22Rv1 (cell line): ENCODE results near the gene NCK2.

Experiments
- ZFX ChIP-seq: fragments of 450-650 bp; IDR thresholded peaks from 2 replicates; pipeline ENCODE4 v1.6.1; 2017; ENCODE audit warnings: antibody characterized with exemption, borderline replicate concordance
- TF ChIP-seq, protein P1 (sequence below): fragments of 450-650 bp; IDR thresholded peaks from 2 replicates; pipeline ENCODE4 v1.5.1; 2017; ENCODE audit warnings: mild to moderate bottlenecking

DNA sequence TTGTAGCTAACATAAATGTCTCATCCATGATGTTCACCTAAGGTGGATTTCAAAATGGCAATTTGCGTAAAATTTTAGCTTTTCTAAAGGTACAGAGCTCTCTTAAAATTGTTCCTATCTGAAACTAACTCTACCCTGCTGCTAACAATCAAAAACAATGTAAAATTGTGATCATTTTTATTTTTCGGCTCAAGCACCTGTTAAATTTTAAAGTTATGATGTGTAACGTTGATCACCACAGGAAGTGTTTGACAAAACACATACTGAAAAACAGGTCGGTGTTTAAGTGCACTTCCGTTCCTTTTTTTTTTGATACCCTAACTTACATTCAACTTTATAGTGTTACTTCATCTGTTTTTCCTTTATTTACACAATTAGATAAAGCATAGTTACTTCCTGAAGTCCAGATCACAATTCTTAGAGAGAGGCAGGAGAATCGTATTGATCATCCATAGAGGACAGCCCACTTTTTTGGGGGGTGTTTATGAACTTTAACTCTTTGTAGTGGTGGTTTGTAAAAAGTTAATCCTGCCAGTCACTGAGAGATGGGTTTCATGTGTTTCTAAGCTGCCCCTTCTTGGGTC lies 6.0 kb upstream of the NCK2 start:
- TF ChIP-seq, protein P1, sequence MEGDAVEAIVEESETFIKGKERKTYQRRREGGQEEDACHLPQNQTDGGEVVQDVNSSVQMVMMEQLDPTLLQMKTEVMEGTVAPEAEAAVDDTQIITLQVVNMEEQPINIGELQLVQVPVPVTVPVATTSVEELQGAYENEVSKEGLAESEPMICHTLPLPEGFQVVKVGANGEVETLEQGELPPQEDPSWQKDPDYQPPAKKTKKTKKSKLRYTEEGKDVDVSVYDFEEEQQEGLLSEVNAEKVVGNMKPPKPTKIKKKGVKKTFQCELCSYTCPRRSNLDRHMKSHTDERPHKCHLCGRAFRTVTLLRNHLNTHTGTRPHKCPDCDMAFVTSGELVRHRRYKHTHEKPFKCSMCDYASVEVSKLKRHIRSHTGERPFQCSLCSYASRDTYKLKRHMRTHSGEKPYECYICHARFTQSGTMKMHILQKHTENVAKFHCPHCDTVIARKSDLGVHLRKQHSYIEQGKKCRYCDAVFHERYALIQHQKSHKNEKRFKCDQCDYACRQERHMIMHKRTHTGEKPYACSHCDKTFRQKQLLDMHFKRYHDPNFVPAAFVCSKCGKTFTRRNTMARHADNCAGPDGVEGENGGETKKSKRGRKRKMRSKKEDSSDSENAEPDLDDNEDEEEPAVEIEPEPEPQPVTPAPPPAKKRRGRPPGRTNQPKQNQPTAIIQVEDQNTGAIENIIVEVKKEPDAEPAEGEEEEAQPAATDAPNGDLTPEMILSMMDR = no peak
- TF ChIP-seq ZFX = no peak
